ENCODE data around the gene RRAGD. TPM values are rescaled to one million over a fixed set of nuclear protein-coding genes. Genes with fewer than 3 reads are reported as not detected.

Gene RRAGD
- total RNA-seq, 2 experiments from 2014 or later = 9.0 to 10.2 TPM

GRCh38 chr6:89458704-89459103, 46.6 kb upstream of the RRAGD start:
- Histone ChIP-seq H3K4me1 (ENCODE audit: insufficient read depth, low read length) (no peaks in the 10 kb centered on the region), H3K27ac (ENCODE audit: low read depth in 1 of 2, low read length in 2 of 2) (no peak overlapping the region), H3K4me3 (ENCODE audit: low read length) (no peak overlapping the region), H3K36me3 (ENCODE audit: insufficient read depth, low read length) (no peaks in the 10 kb centered on the region), H3K27me3 (ENCODE audit: control insufficient read depth in 1 of 2, insufficient read depth in 2 of 2, low read length in 2 of 2) (no peaks in the 10 kb centered on the region), H3K9me3 (ENCODE audit: control insufficient read depth in 1 of 2, insufficient read depth in 1 of 2, low read length in 2 of 2) (no peaks in the 10 kb centered on the region)
- H3K27ac Mint-ChIP-seq = no peak overlapping the region
- intact Hi-C loops (cut with DNase I, micrococcal nuclease) = no loop called here
- peaks cover 2% of the 10 kb centered on the region for H3K9me3 Mint-ChIP-seq
- no peaks in the 10 kb centered on the region for H3K4me1 Mint-ChIP-seq (ENCODE audit: low read depth)
- H3K4me3 Mint-ChIP-seq = no peak overlapping the region
- H3K36me3 Mint-ChIP-seq (ENCODE audit: low read depth) = no peaks in the 10 kb centered on the region
- ATAC-seq (ENCODE audit: poor library complexity) (no peak), DNase-seq (no peak)
- ChIA-PET CTCF (no interaction called here), POLR2A (no interaction called here)
- TF ChIP-seq, protein P1, sequence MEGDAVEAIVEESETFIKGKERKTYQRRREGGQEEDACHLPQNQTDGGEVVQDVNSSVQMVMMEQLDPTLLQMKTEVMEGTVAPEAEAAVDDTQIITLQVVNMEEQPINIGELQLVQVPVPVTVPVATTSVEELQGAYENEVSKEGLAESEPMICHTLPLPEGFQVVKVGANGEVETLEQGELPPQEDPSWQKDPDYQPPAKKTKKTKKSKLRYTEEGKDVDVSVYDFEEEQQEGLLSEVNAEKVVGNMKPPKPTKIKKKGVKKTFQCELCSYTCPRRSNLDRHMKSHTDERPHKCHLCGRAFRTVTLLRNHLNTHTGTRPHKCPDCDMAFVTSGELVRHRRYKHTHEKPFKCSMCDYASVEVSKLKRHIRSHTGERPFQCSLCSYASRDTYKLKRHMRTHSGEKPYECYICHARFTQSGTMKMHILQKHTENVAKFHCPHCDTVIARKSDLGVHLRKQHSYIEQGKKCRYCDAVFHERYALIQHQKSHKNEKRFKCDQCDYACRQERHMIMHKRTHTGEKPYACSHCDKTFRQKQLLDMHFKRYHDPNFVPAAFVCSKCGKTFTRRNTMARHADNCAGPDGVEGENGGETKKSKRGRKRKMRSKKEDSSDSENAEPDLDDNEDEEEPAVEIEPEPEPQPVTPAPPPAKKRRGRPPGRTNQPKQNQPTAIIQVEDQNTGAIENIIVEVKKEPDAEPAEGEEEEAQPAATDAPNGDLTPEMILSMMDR (IDR thresholded peaks at IDR 0.05) = no peak
- no peaks in the 10 kb centered on the region for H3K27me3 Mint-ChIP-seq

GRCh38 chr6:89454300-89454699, 42.2 kb upstream of the RRAGD start:
- Mint-ChIP-seq H3K4me3 (no peak overlapping the region), H3K27me3 (no peaks in the 10 kb centered on the region), H3K9me3 (peaks cover 2% of the 10 kb centered on the region), H3K4me1 (ENCODE audit: low read depth) (no peaks in the 10 kb centered on the region), H3K36me3 (ENCODE audit: low read depth) (no peaks in the 10 kb centered on the region), H3K27ac (no peak overlapping the region)
- DNase-seq (no peak), ATAC-seq (ENCODE audit: poor library complexity) (no peak)
- TF ChIP-seq, protein P1 (IDR thresholded peaks at IDR 0.05) = no peak
- Histone ChIP-seq H3K27me3 (ENCODE audit: control insufficient read depth in 1 of 2, insufficient read depth in 2 of 2, low read length in 2 of 2) (no peaks in the 10 kb centered on the region), H3K36me3 (ENCODE audit: insufficient read depth, low read length) (no peaks in the 10 kb centered on the region), H3K4me3 (ENCODE audit: low read length) (no peak overlapping the region), H3K9me3 (ENCODE audit: control insufficient read depth in 1 of 2, insufficient read depth in 1 of 2, low read length in 2 of 2) (no peaks in the 10 kb centered on the region), H3K27ac (ENCODE audit: low read depth in 1 of 2, low read length in 2 of 2) (no peak overlapping the region), H3K4me1 (ENCODE audit: insufficient read depth, low read length) (no peaks in the 10 kb centered on the region)
- ChIA-PET CTCF (no interaction called here), POLR2A (no interaction called here)
- intact Hi-C loops (cut with DNase I, micrococcal nuclease) = no loop called here

- H3K36me3 ChIP-seq (ENCODE audit: insufficient read depth, low read length) = no peaks in the 10 kb centered on the region
- intact Hi-C loops (cut with DNase I, micrococcal nuclease) = no loop called here
- no peaks in the 10 kb centered on the region for H3K4me1 Mint-ChIP-seq (ENCODE audit: low read depth)
- CTCF ChIA-PET = no interaction called here
- H3K36me3 Mint-ChIP-seq (ENCODE audit: low read depth) = no peaks in the 10 kb centered on the region
- POLR2A ChIA-PET = no interaction called here
- DNase-seq (no peak), ATAC-seq (ENCODE audit: poor library complexity) (no peak)
- no peaks in the 10 kb centered on the region for H3K9me3 ChIP-seq (ENCODE audit: control insufficient read depth in 1 of 2, insufficient read depth in 1 of 2, low read length in 2 of 2)
- H3K27me3 ChIP-seq (ENCODE audit: control insufficient read depth in 1 of 2, insufficient read depth in 2 of 2, low read length in 2 of 2) = no peaks in the 10 kb centered on the region
- no peak overlapping the region for H3K27ac Mint-ChIP-seq
- H3K27ac ChIP-seq (ENCODE audit: low read depth in 1 of 2, low read length in 2 of 2) = no peak overlapping the region
- no peaks in the 10 kb centered on the region for H3K27me3 Mint-ChIP-seq
- TF ChIP-seq, protein P1 (IDR thresholded peaks at IDR 0.05) = no peak
- no peak overlapping the region for H3K4me3 ChIP-seq (ENCODE audit: low read length)
- no peaks in the 10 kb centered on the region for H3K4me1 ChIP-seq (ENCODE audit: insufficient read depth, low read length)
- peaks cover 2% of the 10 kb centered on the region for H3K9me3 Mint-ChIP-seq
- no peak overlapping the region for H3K4me3 Mint-ChIP-seq
Measured at GRCh38 chr6:89452281-89452680, 40.2 kb upstream of the RRAGD start.
